H1 (cell line): ENCODE measurements around the gene VOPP1. TPM values are rescaled to one million over a fixed set of nuclear protein-coding genes. Genes with fewer than 3 reads are reported as not detected.

Experiments
- CTCF ChIA-PET: fragments of 300-600 bp; sonication (Branson Sonifier 250); formaldehyde crosslinking; loops from one replicate; lab custom pipeline; 2021; ENCODE audit not compliant: partially characterized antibody; lab: Charles Lee
- POLR2A ChIA-PET: fragments of 300-600 bp; sonication (Branson Sonifier 250); formaldehyde crosslinking; loops from one replicate; lab custom pipeline; 2021; ENCODE audit warnings: inconsistent platforms; ENCODE audit not compliant: partially characterized antibody; lab: Charles Lee
- DNase-seq, 2 experiments: peaks; one replicate each; pipeline versions ENCODE4 v3.0.0 to v3.0.0-alpha.2; 2010 to 2022; ENCODE audit warnings: low spot score in 2 of 2, low read depth in 1 of 2, mixed read lengths in 1 of 2
- FAIRE-seq: peaks from 2 replicates; lab custom pipeline; 2011; peaks lifted over from hg19 to GRCh38; lab: Jason Lieb, UNC
- H2AFZ ChIP-seq: 2 replicates; pipeline ENCODE4 v1.8.1; 2012; ENCODE audit warnings: low read length, inconsistent platforms
- H2AK5ac ChIP-seq: 2 replicates; pipeline ENCODE4 v1.6.1; 2013; ENCODE audit warnings: low read depth, low read length
- H2BK120ac ChIP-seq: replicated peaks from 2 replicates; pipeline ENCODE3; 2013; ENCODE audit warnings: low read depth, low read length, inconsistent platforms
- H2BK12ac ChIP-seq: 2 replicates; pipeline ENCODE4 v1.6.1; 2013; ENCODE audit warnings: low read depth, low read length
- H2BK15ac ChIP-seq: 2 replicates; pipeline ENCODE4 v1.6.1; 2013; ENCODE audit warnings: low read length
- H2BK20ac ChIP-seq: 2 replicates; pipeline ENCODE4 v1.6.1; 2013; ENCODE audit warnings: low read length
- H2BK5ac ChIP-seq: 2 replicates; pipeline ENCODE4 v1.6.1; 2013; ENCODE audit warnings: low read depth, low read length
- H3K14ac ChIP-seq: 2 replicates; pipeline ENCODE4 v1.6.1; 2013; ENCODE audit warnings: inconsistent platforms; ENCODE audit not compliant: insufficient read length
- H3K18ac ChIP-seq: 2 replicates; pipeline ENCODE4 v1.6.1; 2013; ENCODE audit warnings: low read length; ENCODE audit errors: extremely low read depth
- H3K23ac ChIP-seq: 2 replicates; pipeline ENCODE4 v1.6.1; 2013; ENCODE audit warnings: inconsistent platforms; ENCODE audit not compliant: insufficient read length
- H3K23me2 ChIP-seq: 2 replicates; pipeline ENCODE4 v1.6.1; 2013; ENCODE audit warnings: low read depth, low read length
- H3K27ac ChIP-seq: 2 replicates; pipeline ENCODE4 v1.6.1; 2011; ENCODE audit warnings: low read depth, low read length, inconsistent platforms
- H3K27me3 ChIP-seq, 4 experiments: replicated peaks in 1 of 4; 1 replicate in 1 of 4; 2 replicates in 3 of 4; pipeline versions ENCODE4 v1.6.1 to v1.8.1; 2011 to 2013; ENCODE audit warnings: low read length in 3 of 4, mild to moderate bottlenecking in 3 of 4, inconsistent platforms in 2 of 4, mixed read lengths in 2 of 4, moderate library complexity in 1 of 4; ENCODE audit not compliant: control insufficient read depth in 3 of 4, insufficient read depth in 3 of 4; ENCODE audit errors: extremely low read depth in 1 of 4
- H3K36me3 ChIP-seq, 4 experiments: 2 replicates each; pipeline versions ENCODE4 v1.6.1 to v1.8.1; 2011 to 2013; ENCODE audit warnings: mild to moderate bottlenecking in 4 of 4, low read length in 3 of 4, moderate library complexity in 2 of 4, control low read depth in 1 of 4, inconsistent platforms in 1 of 4; ENCODE audit not compliant: insufficient read depth in 4 of 4, control insufficient read depth in 2 of 4
- H3K4ac ChIP-seq: replicated peaks from 2 replicates; pipeline ENCODE3; 2013; ENCODE audit warnings: low read length, low read depth, mixed read lengths, inconsistent platforms; ENCODE audit not compliant: insufficient read length
- H3K4me1 ChIP-seq, 4 experiments: replicated peaks in 1 of 4; 1 replicate in 1 of 4; 2 replicates in 3 of 4; pipeline versions ENCODE4 v1.6.1 to v1.8.1; 2011 to 2013; ENCODE audit warnings: low read length in 3 of 4, inconsistent platforms in 2 of 4, mixed read lengths in 1 of 4; ENCODE audit not compliant: insufficient read depth in 4 of 4, control insufficient read depth in 3 of 4
- H3K4me2 ChIP-seq, 2 experiments: 2 replicates each; pipeline versions ENCODE4 v1.6.1 to v1.8.1; 2011 to 2013; ENCODE audit warnings: low read depth in 2 of 2, low read length in 2 of 2, control low read depth in 1 of 2, inconsistent platforms in 1 of 2, mild to moderate bottlenecking in 1 of 2; ENCODE audit not compliant: insufficient read depth in 1 of 2
- H3K4me3 ChIP-seq, 4 experiments: fragments of 200-600, 300-600 bp in 1 of 4; sonication (generic), shearing (Covaris generic), sonication (Bioruptor Twin) in 1 of 4; 2 replicates each; pipeline versions ENCODE4 v1.5.1 to v1.8.1; 2011 to 2016; ENCODE audit warnings: low read length in 4 of 4, low read depth in 3 of 4, control low read depth in 2 of 4, inconsistent platforms in 2 of 4, mild to moderate bottlenecking in 2 of 4, mixed read lengths in 1 of 4, moderate library complexity in 1 of 4; ENCODE audit not compliant: insufficient read depth in 2 of 4; ENCODE audit errors: extremely low read depth in 1 of 4
- H3K56ac ChIP-seq: replicated peaks from 2 replicates; pipeline ENCODE3; 2013; ENCODE audit warnings: low read depth, mild to moderate bottlenecking, mixed read lengths, low read length, inconsistent platforms; ENCODE audit not compliant: insufficient read length
- H3K79me1 ChIP-seq: 2 replicates; pipeline ENCODE4 v1.6.1; 2013; ENCODE audit warnings: low read depth, low read length, control low read depth
- H3K79me2 ChIP-seq, 2 experiments: 2 replicates each; pipeline versions ENCODE4 v1.6.1 to v1.8.1; 2012 to 2013; ENCODE audit warnings: low read length in 2 of 2, mild to moderate bottlenecking in 2 of 2, inconsistent platforms in 1 of 2; ENCODE audit not compliant: insufficient read depth in 2 of 2, control insufficient read depth in 1 of 2
- H3K9ac ChIP-seq, 4 experiments: replicated peaks in 1 of 4; 1 replicate in 1 of 4; 2 replicates in 3 of 4; pipeline versions ENCODE4 v1.6.1 to v1.8.1; 2011 to 2013; ENCODE audit warnings: low read depth in 3 of 4, low read length in 3 of 4, control low read depth in 2 of 4, mild to moderate bottlenecking in 2 of 4, moderate library complexity in 2 of 4, inconsistent platforms in 1 of 4; ENCODE audit errors: extremely low read depth in 1 of 4
- H3K9me3 ChIP-seq, 2 experiments: 2 replicates each; pipeline versions ENCODE4 v1.6.1 to v1.8.1; 2012 to 2013; ENCODE audit warnings: mild to moderate bottlenecking in 2 of 2, moderate library complexity in 2 of 2, control low read depth in 1 of 2, inconsistent platforms in 1 of 2, low read depth in 1 of 2, low read length in 1 of 2, mixed read lengths in 1 of 2; ENCODE audit not compliant: insufficient read depth in 2 of 2
- H4K20me1 ChIP-seq, 2 experiments: replicated peaks in 1 of 2; 2 replicates each; pipeline versions ENCODE3 to v1.8.1; 2011 to 2013; ENCODE audit warnings: inconsistent platforms in 2 of 2, low read length in 2 of 2, mild to moderate bottlenecking in 1 of 2; ENCODE audit not compliant: insufficient read depth in 2 of 2, control insufficient read depth in 1 of 2
- H4K5ac ChIP-seq: 2 replicates; pipeline ENCODE4 v1.6.1; 2013; ENCODE audit warnings: low read length, low read depth, mixed read lengths, inconsistent platforms; ENCODE audit not compliant: insufficient read length
- H4K8ac ChIP-seq: 2 replicates; pipeline ENCODE4 v1.8.0; 2013; ENCODE audit warnings: mild to moderate bottlenecking, moderate library complexity, low read length, inconsistent platforms; ENCODE audit not compliant: insufficient read depth; ENCODE audit errors: extremely low read depth
- H4K91ac ChIP-seq: replicated peaks from 2 replicates; pipeline ENCODE3; 2013; ENCODE audit warnings: low read length, mixed read lengths, inconsistent platforms; ENCODE audit not compliant: insufficient read length
- ASH2L ChIP-seq: fragments of 200-600, 300-600 bp; sonication (generic); IDR thresholded peaks from one replicate; pipeline ENCODE4 v1.7.1; 2017; ENCODE audit warnings: low read length
- BACH1 ChIP-seq: IDR thresholded peaks from 2 replicates; pipeline ENCODE4 v1.6.1; 2012; ENCODE audit warnings: low read length, improper control_type of control experiment
- E2F6 ChIP-seq: IDR thresholded peaks from 2 replicates; pipeline ENCODE4 v1.6.1; 2012; ENCODE audit warnings: inconsistent platforms
- NRF1 ChIP-seq: IDR thresholded peaks from 2 replicates; pipeline ENCODE4 v1.6.1; 2011; ENCODE audit warnings: mild to moderate bottlenecking, low read depth, low read length, improper control_type of control experiment
- SIN3A ChIP-seq, 2 experiments: IDR thresholded peaks in 1 of 2; conservative IDR thresholded peaks in 1 of 2; 2 replicates each; pipeline ENCODE4 v1.6.1; 2011 to 2012; ENCODE audit warnings: low read length in 2 of 2, improper control_type of control experiment in 1 of 2, low read depth in 1 of 2, mild to moderate bottlenecking in 1 of 2
- TEAD4 ChIP-seq: IDR thresholded peaks from 2 replicates; pipeline ENCODE4 v1.6.1; 2012; ENCODE audit warnings: low read depth, low read length, inconsistent platforms, mixed read lengths
- WGBS, 2 experiments: shearing (Covaris generic) in 1 of 2; methylation state at CpG; one replicate each; pipeline versions ENCODE4 v1.1.6 to v1.1.7; 2013 to 2015; ENCODE audit warnings: low lambda C conversion rate in 2 of 2, mixed read lengths in 2 of 2, inconsistent platforms in 1 of 2, low coverage in 1 of 2, missing lambda C conversion rate in 1 of 2; ENCODE audit not compliant: insufficient replicate concordance in 2 of 2, insufficient coverage in 1 of 2, insufficient read length in 1 of 2; ENCODE audit errors: extremely low coverage in 1 of 2, missing lambda C conversion rate in 1 of 2; 5-methylcytosine and 5-hydroxymethylcytosine counted together
- polyA plus RNA-seq, 7 experiments: library from polyadenylated mRNA; depleted of rRNA in 3 of 7; stranded (reverse) in 5 of 7; unstranded in 2 of 7; fragments of >200 nt in 5 of 7; fragments of 200-250 nt in 2 of 7; gene quantifications; 1 replicate in 5 of 7; 2 replicates in 1 of 7; 4 replicates in 1 of 7; pipeline versions ENCODE4 v1.2.1 to v1.2.3, GENCODE V29; 2011 to 2013; ENCODE audit warnings: missing spikeins in 2 of 7, mixed read lengths in 2 of 7
- total RNA-seq: library from RNA; stranded (reverse); fragmentation: NEBNext Ultra II Directional; extraction: Animal tissue kit (Norgen Biotek cat#: 25700); gene quantifications from 2 replicates; pipeline ENCODE4 v1.2.1, GENCODE V29; 2021

Gene VOPP1
- total and polyA plus RNA-seq, 2 of the 8 experiments (the other 6 are each of a cell fraction or from before 2014, with no cell fraction given): 44.7 to 83.0 TPM

GRCh38 chr7:55558962-55559920, 13.1 kb downstream of the VOPP1 start:
- Histone ChIP-seq H2BK12ac (no peak overlapping the region), H3K79me1 (peaks cover 35% of the 10 kb centered on the region), H3K9me3 (no peaks in the 10 kb centered on the region; a peak in 1 of 4 replicates), H3K27me3 (no peaks in the 10 kb centered on the region), H3K4me1 (peaks cover 8 to 37% (median 24%) of the 10 kb centered on the region in 4 experiments), H3K79me2 (peaks cover 25 to 98% of the 10 kb centered on the region in 2 experiments), H4K8ac (peak overlapping the region; percentile 58; the same call in 1 of the 2 replicates), H4K5ac (no peak overlapping the region), H4K20me1 (peaks cover 7 to 21% of the 10 kb centered on the region in 2 experiments), H3K4me2 (no peak overlapping the region), H3K56ac (no peak overlapping the region), H2BK5ac (no peak overlapping the region), H3K4me3 (no peak overlapping the region), H3K27ac (no peak overlapping the region), H2BK120ac (no peak overlapping the region), H3K23ac (no peak overlapping the region), H3K9ac (no peak overlapping the region), H2AFZ (no peak overlapping the region), H2BK20ac (no peak overlapping the region), H3K14ac (no peak overlapping the region), H2AK5ac (peak overlapping the region; percentile 45; the same call in 1 of the 2 replicates), H2BK15ac (no peak overlapping the region), H3K18ac (no peak overlapping the region), H3K23me2 (no peaks in the 10 kb centered on the region), H3K4ac (no peak overlapping the region), H3K36me3 (peaks cover 0 to 2% (median 0%) of the 10 kb centered on the region in 4 experiments; a peak in 1 of 8 replicates), H4K91ac (no peak overlapping the region)
- CTCF ChIA-PET: interaction anchor here (0.6 to 1.5 kb wide), 3 partner anchors 10 to 23 kb away, joined by 3 to 5 read pairs (median 3); no protein-coding TSS in a partner anchor
- WGBS, 2 experiments: 89% methylated on average over 12 of the region's 12 CpGs; no CpG with 5 or more reads in 1 of the 2 experiments
- TF ChIP-seq ASH2L (no peak), TEAD4 (no peak), NRF1 (no peak), SIN3A (conservative IDR thresholded peaks at IDR 0.05 in 1 of 2, IDR thresholded peaks at IDR 0.05 in 1 of 2; ENCODE audit: low read depth in 1 of 2, low read length in 2 of 2) (no peak), BACH1 (no peak), E2F6 (no peak)
- FAIRE-seq (no peak), DNase-seq (no peak)
- POLR2A ChIA-PET: interaction anchor here (0.8 to 1.2 kb wide), 3 partner anchors 11 to 22 kb away, joined by 3 read pairs; no protein-coding TSS in a partner anchor
